Measurements from ENCODE around the gene AMY2A.
"Not testable (repeated sequence)": the region's sequence is repeated elsewhere in the genome, so short reads cannot be mapped to it uniquely, and the experiment has no call there.

Gene AMY2A

DNA sequence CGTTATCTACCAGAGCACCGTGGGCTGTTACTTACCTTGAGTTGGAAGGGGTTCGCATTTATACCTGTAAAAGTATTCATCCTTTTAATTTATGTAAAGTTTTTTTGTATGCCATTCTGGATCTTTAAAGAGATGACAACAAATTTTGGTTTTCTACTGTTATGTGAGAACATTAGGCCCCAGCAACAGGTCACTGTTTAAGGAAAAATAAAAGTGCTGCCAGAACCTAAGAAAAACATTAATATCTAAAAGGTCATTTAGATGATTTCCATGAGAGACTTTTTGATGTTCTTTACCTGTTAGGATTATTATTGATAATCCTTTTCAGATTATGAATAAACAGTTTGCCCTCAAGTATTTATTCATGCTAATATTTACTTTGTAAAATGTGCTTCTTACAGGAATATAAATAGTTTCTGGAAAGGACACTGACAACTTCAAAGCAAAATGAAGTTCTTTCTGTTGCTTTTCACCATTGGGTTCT, at the start of gene AMY2A:
TSS of gene AMY2A (plus strand) at position 434 of the 484 bp plus-strand sequence. CDS start at position 448, 14 bp downstream.
- not testable (repeated sequence) for DNase-seq

DNA sequence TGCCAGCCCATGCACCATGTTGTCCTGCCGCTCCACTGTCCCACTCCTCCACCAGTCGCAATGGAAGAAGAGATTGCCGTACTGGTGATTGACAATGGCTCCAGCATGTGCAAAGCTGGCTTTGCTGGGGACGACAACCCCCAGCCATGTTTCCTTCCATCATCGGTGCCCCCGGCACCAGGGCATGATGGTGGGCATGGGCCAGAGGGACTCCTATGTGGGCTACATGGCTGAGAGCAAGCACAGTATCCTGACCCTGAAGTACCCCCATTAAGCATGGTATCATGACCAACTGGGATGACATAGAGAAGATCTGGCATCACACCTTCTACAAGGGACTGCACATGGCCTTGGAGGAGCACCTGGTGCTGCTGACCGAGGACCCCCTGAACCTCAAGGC, 47.7 kb upstream of the AMY2A start:
- DNase-seq = no peak

GRCh38 chr1:103571289-103571688, 45.9 kb upstream of the AMY2A start, which contains the start of gene AMY2B:
Gene AMY2B, plus strand, starts transcription at chr1:103571589. Its CDS starts 14 bp downstream, at chr1:103571603.
- not testable (repeated sequence) for DNase-seq

GRCh38 chr1:103576065-103576464, 41.2 kb upstream of the AMY2A start:
- no peak for DNase-seq

DNA sequence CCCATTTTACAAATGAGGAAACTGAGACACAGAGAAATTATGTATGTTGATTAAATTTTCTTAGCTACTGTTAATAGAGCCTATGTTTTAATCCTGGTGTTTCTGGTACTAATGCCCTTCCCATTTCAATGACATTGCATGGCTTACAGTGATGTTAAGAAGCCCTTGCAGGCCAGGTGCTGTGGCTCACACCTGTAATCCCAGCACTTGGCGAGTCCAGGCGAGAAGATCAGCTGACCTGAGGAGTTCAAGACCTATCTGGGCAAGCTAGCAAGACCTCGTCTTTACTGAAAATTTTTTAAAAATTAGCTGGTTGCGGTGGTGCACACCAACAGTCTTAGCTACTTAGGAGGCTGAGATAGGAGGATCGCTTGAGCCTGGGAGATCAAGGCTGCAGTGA, 40.4 kb upstream of the AMY2A start:
- DNase-seq = not testable (repeated sequence)

GRCh38 chr1:103582464-103582863, 34.8 kb upstream of the AMY2A start:
- no peak for DNase-seq

DNA sequence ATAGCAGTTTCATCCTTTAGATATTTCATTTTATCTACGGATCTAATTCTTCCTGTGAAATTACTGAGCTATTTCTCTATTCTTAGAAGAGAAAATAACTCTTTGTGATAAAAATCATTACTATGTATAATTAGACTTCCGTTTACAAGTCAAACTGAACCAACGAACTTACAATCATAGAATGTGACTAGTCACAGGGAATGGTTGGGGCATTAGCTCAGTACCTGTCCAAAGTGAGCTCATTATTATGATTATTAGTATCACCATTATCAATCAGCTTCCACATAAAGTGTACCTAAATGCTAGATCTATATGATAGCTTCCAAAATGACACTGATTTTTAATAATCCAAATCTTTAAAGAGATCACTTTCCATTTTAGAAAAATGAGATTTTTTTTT, 33.3 kb upstream of the AMY2A start:
- no peak for DNase-seq

DNA sequence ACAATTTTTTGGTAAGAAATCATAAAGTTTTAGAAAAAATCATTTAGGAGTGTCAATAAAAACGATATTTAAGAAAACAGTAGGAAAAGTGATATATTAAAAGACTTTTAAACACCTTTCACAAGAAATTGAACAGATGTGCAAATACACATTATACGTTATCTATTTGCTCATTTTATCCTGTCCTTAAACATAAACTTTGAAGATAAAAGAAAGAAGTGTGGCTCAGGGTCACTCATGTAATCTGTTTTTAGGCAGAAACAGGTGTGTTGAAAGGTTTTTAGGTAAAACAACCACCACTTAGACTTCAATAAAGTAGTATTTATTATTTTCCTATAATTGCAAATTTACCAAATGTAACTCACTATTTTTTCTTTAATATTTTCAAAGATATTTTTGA, 32.7 kb upstream of the AMY2A start:
- DNase-seq = no peak

DNA sequence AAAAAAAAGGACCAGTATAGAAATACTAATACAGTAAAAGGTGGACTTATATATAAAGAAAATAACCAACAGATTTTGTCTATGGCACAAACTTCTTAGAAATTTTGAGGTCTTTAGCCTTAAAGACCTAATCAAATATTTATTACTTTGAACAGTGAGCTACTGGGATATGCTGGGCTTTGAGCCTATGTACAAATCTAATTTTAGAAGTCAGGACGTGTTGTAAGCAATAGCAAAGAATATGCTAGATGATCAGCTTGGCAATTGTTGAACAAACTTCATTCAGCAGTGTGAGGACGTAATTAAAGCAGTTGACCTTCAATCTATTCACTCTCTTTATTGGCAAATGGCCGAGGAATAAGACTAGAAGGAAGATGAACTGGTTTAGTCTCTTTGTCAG, 14.5 kb upstream of the AMY2A start:
- DNase-seq = not testable (repeated sequence)

DNA sequence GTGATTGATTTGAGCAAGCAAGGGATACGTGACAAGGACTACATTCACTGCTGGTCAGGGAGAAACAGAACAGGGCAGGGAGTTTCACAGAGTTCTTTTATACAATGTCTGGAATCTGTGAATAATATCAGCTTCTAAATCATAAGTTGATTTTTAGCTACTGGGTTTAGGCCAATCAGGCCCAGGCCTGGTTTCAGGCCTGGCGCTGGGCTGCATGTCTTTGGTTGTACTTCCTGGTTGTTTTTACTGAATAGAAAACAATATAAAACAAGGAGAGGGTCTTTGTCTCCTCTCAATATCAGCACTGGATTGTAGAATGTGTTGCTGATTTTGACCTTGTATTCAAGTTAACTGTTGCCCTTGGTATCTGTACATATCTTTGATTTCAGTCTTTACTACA, 865 bp upstream of the AMY2A start:
- no peak for DNase-seq

DNA sequence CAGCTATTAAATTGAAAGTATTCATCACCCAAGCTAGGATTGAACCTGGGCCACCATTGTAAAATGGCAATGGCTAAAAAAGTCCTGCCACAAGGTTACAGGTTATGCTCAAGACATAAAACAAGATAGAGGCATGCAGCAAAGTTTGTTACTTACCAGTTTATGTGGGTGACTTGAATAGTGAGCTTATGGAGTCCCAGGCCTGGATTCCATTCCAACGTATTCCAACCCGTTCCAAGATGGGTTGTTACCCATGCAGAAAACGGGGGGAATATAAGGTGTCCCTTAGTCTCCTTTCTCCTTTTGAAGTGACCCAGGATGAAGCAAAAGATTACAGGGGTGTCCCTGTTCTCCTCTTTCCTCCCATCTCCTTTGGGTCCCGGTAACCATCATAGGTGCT, 10.2 kb downstream of the AMY2A start:
- not testable (repeated sequence) for DNase-seq

- DNase-seq = not testable (repeated sequence)
Observed at GRCh38 chr1:103641194-103641593, 24.0 kb downstream of the AMY2A start.

- not testable (repeated sequence) for DNase-seq
Observed at GRCh38 chr1:103643908-103644307, 26.7 kb downstream of the AMY2A start.

- DNase-seq = not testable (repeated sequence)
Observed at GRCh38 chr1:103650305-103650704, 33.1 kb downstream of the AMY2A start.

DNA sequence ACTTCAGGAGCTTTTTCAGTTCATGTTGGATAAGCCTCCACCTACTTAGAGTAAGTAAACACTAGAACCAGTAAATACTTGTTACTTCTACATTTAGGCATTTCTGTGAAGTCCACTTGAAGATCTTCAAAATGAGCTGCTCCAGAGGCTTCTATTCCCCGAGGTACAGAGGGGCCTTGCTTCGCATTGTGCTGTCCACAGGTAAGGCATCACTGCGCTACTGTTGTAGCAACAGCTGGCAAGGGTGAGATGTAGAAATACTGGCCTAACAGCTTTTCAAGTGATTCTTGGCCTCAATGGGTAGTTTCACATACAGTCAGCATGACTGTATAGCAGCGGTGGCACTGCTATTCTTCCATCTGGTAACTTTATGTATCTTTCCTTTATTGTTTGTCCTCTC, 33.7 kb downstream of the AMY2A start:
- not testable (repeated sequence) for DNase-seq

- not testable (repeated sequence) for DNase-seq
Observed at GRCh38 chr1:103654133-103654532, 36.9 kb downstream of the AMY2A start.

GRCh38 chr1:103655460-103655859, 38.2 kb downstream of the AMY2A start, which contains the start of gene AMY1A:
Gene AMY1A, plus strand, starts transcription at chr1:103655760. Its CDS starts 571 bp downstream, at chr1:103656331.
- DNase-seq = not testable (repeated sequence)

All from NCI-H69 (cell line).